Testis (tissue), 2 donors: ENCODE measurements around the gene NSUN2.

Source experiments
- POLR2A ChIP-seq: fragments of 450-650 bp; IDR thresholded peaks from one replicate; pipeline ENCODE4 v1.6.1; 2017; ENCODE audit warnings: antibody characterized with exemption, mild to moderate bottlenecking, moderate library complexity
- TF ChIP-seq, protein P1 (sequence below), 3 experiments: fragments of 450-650 bp in 2 of 3; fragments of 200-600 bp in 1 of 3; sonication (generic) in 1 of 3; IDR thresholded peaks; one replicate each; pipeline ENCODE4 v1.5.1; 2016 to 2019; ENCODE audit warnings: antibody characterized with exemption in 3 of 3, mild to moderate bottlenecking in 2 of 3, moderate library complexity in 1 of 3

DNA sequence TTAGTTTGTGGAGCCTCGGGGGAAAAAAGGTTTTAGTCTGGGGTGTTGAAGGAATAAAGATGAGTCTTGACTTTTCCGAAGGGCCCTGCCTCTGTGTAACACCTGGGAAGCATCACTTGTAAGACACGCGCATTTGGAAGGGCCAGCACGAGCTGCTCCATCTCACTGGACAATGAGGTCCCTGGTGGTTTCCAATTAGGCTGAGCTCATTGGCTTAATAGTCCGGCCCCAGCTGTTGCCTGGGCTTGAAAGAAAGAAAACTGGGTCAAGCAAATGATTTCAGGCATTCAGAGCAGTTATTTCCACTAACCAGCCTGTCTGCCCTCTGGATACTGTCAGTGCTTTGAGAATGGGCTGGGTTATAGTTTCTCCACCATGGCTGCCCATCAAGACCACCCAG, 64.5 kb downstream of the NSUN2 start:
- TF ChIP-seq, protein P1, sequence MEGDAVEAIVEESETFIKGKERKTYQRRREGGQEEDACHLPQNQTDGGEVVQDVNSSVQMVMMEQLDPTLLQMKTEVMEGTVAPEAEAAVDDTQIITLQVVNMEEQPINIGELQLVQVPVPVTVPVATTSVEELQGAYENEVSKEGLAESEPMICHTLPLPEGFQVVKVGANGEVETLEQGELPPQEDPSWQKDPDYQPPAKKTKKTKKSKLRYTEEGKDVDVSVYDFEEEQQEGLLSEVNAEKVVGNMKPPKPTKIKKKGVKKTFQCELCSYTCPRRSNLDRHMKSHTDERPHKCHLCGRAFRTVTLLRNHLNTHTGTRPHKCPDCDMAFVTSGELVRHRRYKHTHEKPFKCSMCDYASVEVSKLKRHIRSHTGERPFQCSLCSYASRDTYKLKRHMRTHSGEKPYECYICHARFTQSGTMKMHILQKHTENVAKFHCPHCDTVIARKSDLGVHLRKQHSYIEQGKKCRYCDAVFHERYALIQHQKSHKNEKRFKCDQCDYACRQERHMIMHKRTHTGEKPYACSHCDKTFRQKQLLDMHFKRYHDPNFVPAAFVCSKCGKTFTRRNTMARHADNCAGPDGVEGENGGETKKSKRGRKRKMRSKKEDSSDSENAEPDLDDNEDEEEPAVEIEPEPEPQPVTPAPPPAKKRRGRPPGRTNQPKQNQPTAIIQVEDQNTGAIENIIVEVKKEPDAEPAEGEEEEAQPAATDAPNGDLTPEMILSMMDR (IDR thresholded peaks at IDR 0.05), result no peak
- TF ChIP-seq POLR2A, result no peak
